ENCODE data around the gene C2CD2. TPM values are rescaled to one million over a fixed set of nuclear protein-coding genes. Genes with fewer than 3 reads are reported as not detected.

The C2CD2 gene
- total RNA-seq, 4 donors from 2014 or later: 11.6 to 25.3 (median 18.9) TPM

GRCh38 chr21:41983229-41983628 lies 29.4 kb upstream of the C2CD2 start:
- DNase-seq (ENCODE audit: extremely low spot score): no peak
- intact Hi-C loops (cut with DNase I): no loop called here
- Histone ChIP-seq H3K4me1 (no peaks in the 10 kb centered on the region), H3K9me3 (no peaks in the 10 kb centered on the region), H3K27ac (replicated peaks in 1 of 4) (no peak overlapping the region), H3K27me3 (no peaks in the 10 kb centered on the region), H3K4me3 (no peak overlapping the region), H3K36me3 (no peaks in the 10 kb centered on the region)
- WGBS: 85% methylated on average over 1 of the region's 1 CpG
- no peak for TF ChIP-seq POLR2A (IDR thresholded peaks at IDR 0.05; ENCODE audit: low read depth)
- TF ChIP-seq, protein P1, sequence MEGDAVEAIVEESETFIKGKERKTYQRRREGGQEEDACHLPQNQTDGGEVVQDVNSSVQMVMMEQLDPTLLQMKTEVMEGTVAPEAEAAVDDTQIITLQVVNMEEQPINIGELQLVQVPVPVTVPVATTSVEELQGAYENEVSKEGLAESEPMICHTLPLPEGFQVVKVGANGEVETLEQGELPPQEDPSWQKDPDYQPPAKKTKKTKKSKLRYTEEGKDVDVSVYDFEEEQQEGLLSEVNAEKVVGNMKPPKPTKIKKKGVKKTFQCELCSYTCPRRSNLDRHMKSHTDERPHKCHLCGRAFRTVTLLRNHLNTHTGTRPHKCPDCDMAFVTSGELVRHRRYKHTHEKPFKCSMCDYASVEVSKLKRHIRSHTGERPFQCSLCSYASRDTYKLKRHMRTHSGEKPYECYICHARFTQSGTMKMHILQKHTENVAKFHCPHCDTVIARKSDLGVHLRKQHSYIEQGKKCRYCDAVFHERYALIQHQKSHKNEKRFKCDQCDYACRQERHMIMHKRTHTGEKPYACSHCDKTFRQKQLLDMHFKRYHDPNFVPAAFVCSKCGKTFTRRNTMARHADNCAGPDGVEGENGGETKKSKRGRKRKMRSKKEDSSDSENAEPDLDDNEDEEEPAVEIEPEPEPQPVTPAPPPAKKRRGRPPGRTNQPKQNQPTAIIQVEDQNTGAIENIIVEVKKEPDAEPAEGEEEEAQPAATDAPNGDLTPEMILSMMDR (IDR thresholded peaks at IDR 0.05): no peak
- TF ChIP-seq POLR2AphosphoS5 (IDR thresholded peaks at IDR 0.05): no peak

DNA sequence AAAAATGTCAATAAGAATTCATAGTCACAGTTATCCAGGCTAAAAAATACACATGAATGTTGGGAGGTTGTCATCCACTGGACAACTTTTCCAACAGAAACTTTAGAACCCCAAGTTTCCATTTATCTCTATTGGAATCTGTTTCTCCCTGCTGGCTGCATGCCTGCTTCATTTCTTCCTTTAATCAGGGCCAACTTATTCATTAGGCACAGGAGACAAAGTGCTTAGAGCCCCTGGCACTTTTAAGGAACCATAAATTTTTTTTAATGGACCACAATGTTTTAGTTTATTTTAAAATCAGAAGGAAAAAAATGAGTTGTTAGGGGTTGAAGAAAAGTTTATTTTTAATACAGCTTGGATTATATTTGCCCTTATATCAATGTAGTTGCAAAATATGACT lies 26.7 kb upstream of the C2CD2 start:
- TF ChIP-seq POLR2A (IDR thresholded peaks at IDR 0.05; ENCODE audit: low read depth): no peak
- TF ChIP-seq EP300 (IDR thresholded peaks at IDR 0.05): no peak
- no peak for TF ChIP-seq POLR2AphosphoS5 (IDR thresholded peaks at IDR 0.05)
- TF ChIP-seq, protein P1 (IDR thresholded peaks at IDR 0.05): no peak

DNA sequence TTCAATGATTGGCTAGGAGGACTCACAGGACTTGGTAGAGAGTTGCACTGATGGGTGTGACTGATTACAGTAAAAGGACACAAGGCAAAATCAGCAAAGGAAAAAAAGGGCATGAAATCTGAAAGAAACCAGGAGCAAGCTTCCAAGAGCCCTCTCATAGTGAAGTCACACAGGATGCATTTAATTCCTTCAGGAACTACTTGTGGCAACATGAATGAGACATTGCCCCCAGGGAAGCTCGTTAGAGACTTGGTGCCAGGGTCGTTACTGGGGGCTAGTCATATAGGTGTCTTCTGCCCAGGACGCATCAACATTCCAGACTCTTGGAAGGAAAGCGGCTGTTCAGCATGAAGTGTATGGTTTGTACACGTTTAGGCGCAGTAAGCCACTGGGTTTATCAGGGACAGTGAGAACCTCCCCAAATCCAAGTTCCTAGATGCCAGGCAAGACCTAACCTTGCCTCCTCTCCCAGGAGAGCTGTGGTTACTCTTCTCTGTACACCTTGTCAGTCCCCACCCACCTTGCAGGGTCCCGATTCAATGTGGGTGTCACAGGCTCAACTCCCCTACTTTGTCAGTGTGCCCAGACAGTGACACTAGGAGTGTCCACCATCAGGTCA lies 26.0 kb upstream of the C2CD2 start:
- 86% methylated on average over 5 of the region's 7 CpGs for WGBS
- TF ChIP-seq EP300 (IDR thresholded peaks at IDR 0.05) (no peak), POLR2A (IDR thresholded peaks at IDR 0.05; ENCODE audit: low read depth) (no peak), POLR2AphosphoS5 (IDR thresholded peaks at IDR 0.05) (no peak)
- TF ChIP-seq, protein P1 (IDR thresholded peaks at IDR 0.05): no peak

More for the DNA sequence above, 26.7 kb upstream of the C2CD2 start:
- Histone ChIP-seq H3K4me3 (no peak overlapping the region), H3K27me3 (no peaks in the 10 kb centered on the region), H3K4me1 (no peaks in the 10 kb centered on the region), H3K36me3 (no peaks in the 10 kb centered on the region), H3K27ac (replicated peaks in 1 of 4) (no peak overlapping the region), H3K9me3 (no peaks in the 10 kb centered on the region)
- intact Hi-C loops (cut with DNase I): no loop called here
- DNase-seq (ENCODE audit: extremely low spot score): no peak

DNA sequence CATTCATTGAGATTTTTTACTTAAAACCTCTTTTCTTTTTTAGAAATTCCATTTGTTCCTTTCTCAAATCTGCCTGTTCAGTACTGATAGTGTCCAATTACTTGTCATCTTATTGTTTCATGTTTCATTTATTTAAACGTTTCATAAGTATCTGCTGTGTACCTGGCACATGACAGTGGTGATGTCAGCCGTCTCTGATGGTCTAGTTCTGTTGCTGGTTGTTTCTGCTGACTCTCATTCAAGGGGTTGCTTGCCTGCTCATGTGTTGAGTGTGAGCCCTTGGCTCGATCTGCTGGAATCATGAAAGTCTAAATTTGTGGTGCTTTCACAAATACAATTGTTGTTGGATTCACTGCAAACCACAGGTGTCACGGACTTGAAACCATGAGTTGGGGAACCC lies 25.5 kb upstream of the C2CD2 start:
- TF ChIP-seq POLR2AphosphoS5 (IDR thresholded peaks at IDR 0.05) (no peak), POLR2A (IDR thresholded peaks at IDR 0.05; ENCODE audit: low read depth) (no peak), EP300 (IDR thresholded peaks at IDR 0.05) (no peak)
- TF ChIP-seq, protein P1 (IDR thresholded peaks at IDR 0.05): no peak
- intact Hi-C loops (cut with DNase I): no loop called here
- Histone ChIP-seq H3K4me3 (no peak overlapping the region), H3K27me3 (no peaks in the 10 kb centered on the region), H3K4me1 (no peaks in the 10 kb centered on the region), H3K27ac (replicated peaks in 1 of 4) (no peak overlapping the region), H3K36me3 (no peaks in the 10 kb centered on the region), H3K9me3 (no peaks in the 10 kb centered on the region)
- WGBS: 77% methylated on average over 4 of the region's 4 CpGs
- DNase-seq (ENCODE audit: extremely low spot score): peak; percentile 42

More for the DNA sequence above, 26.0 kb upstream of the C2CD2 start:
- Histone ChIP-seq H3K27me3 (no peaks in the 10 kb centered on the region), H3K4me3 (no peak overlapping the region), H3K4me1 (no peaks in the 10 kb centered on the region), H3K27ac (replicated peaks in 1 of 4) (no peak overlapping the region), H3K9me3 (no peaks in the 10 kb centered on the region), H3K36me3 (no peaks in the 10 kb centered on the region)
- DNase-seq (ENCODE audit: extremely low spot score): peak; percentile 60
- intact Hi-C loops (cut with DNase I): no loop called here

Measured in esophagus muscularis mucosa (tissue), 4 donors.